HG03521 (cell line): ENCODE data around the gene KLF12.

Experiments used
- ATAC-seq: cut with Tn5 transposase; IDR thresholded peaks from one replicate; pipeline ENCODE4 v1.9.1; 2021; ENCODE audit warnings: mild to moderate bottlenecking, moderate library complexity; ENCODE audit not compliant: unreplicated experiment

Gene KLF12

GRCh38 chr13:74104661-74105275 lies 29.4 kb downstream of the KLF12 start:
- ATAC-seq: no peak

DNA sequence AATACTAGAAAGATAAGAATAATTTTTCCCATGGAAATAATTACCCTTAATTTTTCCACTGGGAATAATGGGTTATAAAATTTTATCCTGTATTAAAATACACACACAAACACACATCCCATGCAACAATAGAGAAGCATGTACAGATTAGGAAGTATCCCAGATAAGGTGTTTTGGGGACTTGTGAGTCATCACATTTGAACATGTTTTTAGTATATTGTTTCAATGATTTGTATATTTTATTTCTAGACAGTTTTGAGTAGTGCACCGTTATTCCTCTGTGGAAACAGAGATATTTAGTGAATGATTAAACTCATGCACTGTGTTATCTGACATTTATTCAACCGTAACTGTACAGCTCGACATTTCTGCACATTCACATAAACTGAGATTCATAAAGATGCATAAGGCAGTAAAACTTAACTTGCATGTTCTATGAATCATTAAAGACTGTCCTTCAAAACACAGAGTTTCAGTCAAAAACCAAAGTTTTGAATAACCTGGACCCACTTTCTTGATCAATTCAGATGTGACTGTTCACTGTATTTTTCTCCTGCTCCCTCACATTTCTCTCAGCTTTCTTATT lies 30.1 kb downstream of the KLF12 start:
- ATAC-seq: no peak

GRCh38 chr13:74103196-74103595 lies 31.0 kb downstream of the KLF12 start:
- no peak for ATAC-seq

DNA sequence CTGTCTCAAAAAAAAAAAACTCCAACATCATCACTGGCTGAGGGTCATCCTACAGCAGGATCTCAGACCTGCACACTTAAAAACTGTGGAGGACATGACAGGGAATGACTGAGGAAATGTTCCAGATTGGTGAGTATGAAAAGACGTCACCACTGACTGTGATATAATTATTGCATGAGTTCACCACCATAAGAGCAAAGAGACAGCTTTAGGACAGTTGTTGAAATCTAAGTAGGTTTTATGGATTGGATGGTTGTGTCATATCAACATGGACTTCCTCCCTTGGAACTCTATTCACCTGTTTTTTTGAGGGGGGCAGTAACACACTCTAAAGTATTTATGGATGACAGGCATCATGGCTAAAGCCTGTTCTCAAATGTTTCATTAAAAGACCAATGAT lies 31.5 kb downstream of the KLF12 start:
- no peak for ATAC-seq

DNA sequence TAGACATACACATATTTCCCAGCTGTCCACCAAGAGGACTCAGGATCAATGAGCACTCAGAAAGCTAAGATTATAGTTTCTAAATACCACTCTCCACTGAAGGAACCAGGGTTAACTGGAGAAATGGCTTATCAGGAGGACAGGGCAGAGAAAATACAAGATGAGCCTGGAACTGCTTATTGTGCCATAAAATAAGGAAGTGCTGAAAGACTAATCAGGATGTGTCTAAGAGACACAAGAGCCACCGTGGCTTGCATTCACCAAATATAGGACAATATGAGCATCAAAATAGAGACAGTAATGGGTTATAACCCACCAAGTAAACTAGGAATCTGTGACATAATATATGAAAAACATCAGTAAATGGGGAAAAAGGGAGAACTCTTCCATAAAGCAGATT lies 32.8 kb downstream of the KLF12 start:
- no peak for ATAC-seq

DNA sequence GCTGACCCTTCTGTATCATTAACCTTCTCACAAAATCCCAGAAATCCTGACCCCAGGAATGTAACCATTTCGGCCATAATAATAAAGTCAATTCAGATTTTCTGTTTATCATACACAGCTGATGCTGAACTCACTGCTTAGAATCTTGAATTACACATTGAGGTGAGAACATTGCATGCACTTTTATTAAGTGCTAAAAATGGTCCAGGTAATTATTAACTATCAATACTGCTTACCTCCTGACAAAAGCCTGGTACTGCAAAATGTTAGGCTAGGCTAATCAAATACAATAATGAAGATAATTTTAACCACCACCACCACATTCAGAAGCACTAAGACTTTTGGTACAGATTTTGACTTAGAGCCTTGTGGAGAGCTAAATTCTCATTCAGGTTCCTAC lies 36.1 kb downstream of the KLF12 start:
- no peak for ATAC-seq

- ATAC-seq: no peak
These were observed 37.1 kb downstream of the KLF12 start for GRCh38 chr13:74097116-74097515.

DNA sequence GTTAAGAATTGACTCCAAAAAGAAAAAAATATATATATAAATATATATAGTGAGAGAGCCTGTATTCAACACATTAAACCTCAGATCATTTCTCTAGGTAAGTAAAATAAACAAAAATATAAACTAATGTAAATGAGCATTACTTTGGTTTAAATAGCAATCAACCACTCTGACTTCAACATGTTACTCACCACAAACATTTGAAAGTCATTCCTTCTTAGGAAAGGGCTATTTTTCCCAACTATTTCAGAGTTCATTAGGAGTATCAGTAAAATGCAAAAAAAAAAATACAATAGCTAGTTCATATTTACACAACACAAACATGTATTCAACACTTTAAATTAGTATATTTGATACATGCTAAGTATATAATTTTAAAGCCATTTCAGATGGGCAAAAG lies 40.5 kb downstream of the KLF12 start:
- ATAC-seq: no peak

- ATAC-seq: no peak
These were observed 41.5 kb downstream of the KLF12 start for GRCh38 chr13:74092711-74093110.

GRCh38 chr13:74090869-74091605 lies 43.2 kb downstream of the KLF12 start:
- ATAC-seq: no peak

- no peak for ATAC-seq
These were observed 43.8 kb downstream of the KLF12 start for GRCh38 chr13:74090397-74090796.

DNA sequence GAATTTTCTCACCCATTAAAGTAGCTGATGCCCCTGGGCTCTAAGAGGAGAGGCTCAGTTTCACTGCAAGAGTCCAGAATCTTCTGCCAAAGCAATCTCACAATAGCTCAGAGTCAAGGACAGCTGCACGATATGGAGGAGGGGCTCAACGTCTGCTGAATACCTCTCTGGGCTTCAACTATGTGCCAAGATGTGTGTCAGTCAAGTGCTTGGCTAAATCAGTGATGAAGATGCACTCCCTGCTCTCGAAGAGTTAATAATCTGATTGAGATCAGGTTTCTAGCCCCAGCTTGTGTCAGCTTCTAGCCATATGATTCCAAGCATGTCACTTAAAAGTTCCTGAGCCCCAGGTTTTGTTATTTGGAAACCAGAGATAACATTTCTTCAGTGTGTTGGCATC lies 46.8 kb downstream of the KLF12 start:
- ATAC-seq: no peak
